ENCODE data around the gene CAMTA1. TPM values are rescaled to one million over a fixed set of nuclear protein-coding genes. Genes with fewer than 3 reads are reported as not detected.

Gene CAMTA1
- total RNA-seq, 3 donors from 2014 or later = 73.4 to 114 (median 82.6) TPM

- DNase-seq = no peak
- no peak for ATAC-seq
- Histone ChIP-seq H3K4me1 (ENCODE audit: low read depth) (no peaks in the 10 kb centered on the region), H3K9me3 (no peaks in the 10 kb centered on the region), H3K4me3 (no peak overlapping the region), H3K36me3 (ENCODE audit: low read depth) (no peaks in the 10 kb centered on the region)
- intact Hi-C loops (cut with DNase I, micrococcal nuclease) = no loop called here
- TF ChIP-seq CTCF (IDR thresholded peaks at IDR 0.05) = no peak
Measured at GRCh38 chr1:6947952-6948351, 162.7 kb downstream of the CAMTA1 start.

GRCh38 chr1:6948416-6948815, 163.2 kb downstream of the CAMTA1 start:
- ATAC-seq = no peak
- Histone ChIP-seq H3K4me1 (ENCODE audit: low read depth) (no peaks in the 10 kb centered on the region), H3K9me3 (no peaks in the 10 kb centered on the region), H3K36me3 (ENCODE audit: low read depth) (no peaks in the 10 kb centered on the region), H3K4me3 (no peak overlapping the region)
- intact Hi-C loops (cut with DNase I, micrococcal nuclease) = no loop called here
- no peak for TF ChIP-seq CTCF (IDR thresholded peaks at IDR 0.05)
- no peak for DNase-seq

GRCh38 chr1:6948861-6949260, 163.6 kb downstream of the CAMTA1 start:
- ATAC-seq (no peak), DNase-seq (no peak)
- H3K36me3 ChIP-seq (ENCODE audit: low read depth) = no peaks in the 10 kb centered on the region
- intact Hi-C loops (cut with DNase I, micrococcal nuclease) = no loop called here
- no peak overlapping the region for H3K4me3 ChIP-seq
- no peak for TF ChIP-seq CTCF (IDR thresholded peaks at IDR 0.05)
- no peaks in the 10 kb centered on the region for H3K9me3 ChIP-seq
- no peaks in the 10 kb centered on the region for H3K4me1 ChIP-seq (ENCODE audit: low read depth)

- no peaks in the 10 kb centered on the region for H3K4me1 ChIP-seq (ENCODE audit: low read depth)
- no peaks in the 10 kb centered on the region for H3K9me3 ChIP-seq
- no peaks in the 10 kb centered on the region for H3K36me3 ChIP-seq (ENCODE audit: low read depth)
- no peak overlapping the region for H3K4me3 ChIP-seq
- no peak for TF ChIP-seq CTCF (IDR thresholded peaks at IDR 0.05)
- intact Hi-C loops (cut with DNase I, micrococcal nuclease) = no loop called here
- ATAC-seq (no peak), DNase-seq (no peak)
Measured at GRCh38 chr1:6950001-6950765, 164.9 kb downstream of the CAMTA1 start.

- H3K9me3 ChIP-seq = no peaks in the 10 kb centered on the region
- H3K4me1 ChIP-seq (ENCODE audit: low read depth) = peaks cover 4% of the 10 kb centered on the region
- H3K4me3 ChIP-seq = no peak overlapping the region
- TF ChIP-seq CTCF (IDR thresholded peaks at IDR 0.05) = no peak
- intact Hi-C loops (cut with DNase I, micrococcal nuclease) = no loop called here
- no peak for ATAC-seq
- no peak for DNase-seq
- H3K36me3 ChIP-seq (ENCODE audit: low read depth) = no peaks in the 10 kb centered on the region
Measured at GRCh38 chr1:6951536-6951935, 166.3 kb downstream of the CAMTA1 start.

Measured in mucosa of descending colon (tissue), 3 donors.